HS-27A (cell line): Measurements from ENCODE around the gene MPI.

ENCODE experiments used
- DNase-seq: peaks from one replicate; pipeline ENCODE4 v3.0.0-alpha.2; 2012; ENCODE audit warnings: low read depth, missing footprints

MPI gene

DNA sequence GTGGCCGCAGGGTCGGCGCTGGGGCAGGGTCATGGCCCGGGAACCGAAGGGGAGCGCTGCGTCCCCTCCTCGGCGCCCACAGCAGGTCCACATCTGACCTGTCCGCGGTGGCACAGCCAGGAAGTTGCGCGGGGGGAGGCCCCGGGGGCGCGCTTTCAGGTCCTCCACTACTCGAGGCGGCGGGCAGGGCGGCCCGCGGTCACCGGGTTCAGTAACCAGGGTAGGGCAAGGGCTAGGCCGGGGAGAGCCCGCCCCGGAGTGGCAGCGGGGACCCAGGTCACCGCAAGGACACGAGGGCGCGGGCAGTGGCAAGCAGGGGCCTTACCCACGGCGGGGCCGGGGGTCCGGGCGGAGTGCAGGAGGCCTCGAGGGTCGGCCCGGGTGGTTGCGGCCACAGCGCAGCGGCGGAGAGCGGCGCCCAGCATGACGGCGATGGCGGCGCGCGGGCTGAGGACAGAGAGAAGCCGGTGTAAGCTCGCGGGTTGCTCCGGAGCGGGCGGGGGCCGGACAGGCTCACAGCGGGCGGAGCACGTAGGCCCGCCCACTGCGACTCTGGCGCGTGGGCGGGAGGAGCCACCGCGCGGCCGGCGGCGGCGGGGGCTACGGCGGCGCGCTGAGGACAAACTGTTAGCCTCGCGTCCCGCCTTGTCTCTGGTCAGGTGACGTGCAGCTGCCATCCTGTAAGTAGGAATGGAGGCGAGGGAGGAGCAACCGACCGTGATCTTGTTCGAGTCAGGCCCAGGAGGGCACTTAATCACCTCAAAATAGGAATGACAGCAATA lies 47.9 kb downstream of the MPI start, which contains the start of gene COX5A:
Gene COX5A (minus strand): TSS at position 484 of the 782 bp plus-strand sequence. CDS start 59 bp downstream, at position 425.
- DNase-seq = peak; percentile 88

DNA sequence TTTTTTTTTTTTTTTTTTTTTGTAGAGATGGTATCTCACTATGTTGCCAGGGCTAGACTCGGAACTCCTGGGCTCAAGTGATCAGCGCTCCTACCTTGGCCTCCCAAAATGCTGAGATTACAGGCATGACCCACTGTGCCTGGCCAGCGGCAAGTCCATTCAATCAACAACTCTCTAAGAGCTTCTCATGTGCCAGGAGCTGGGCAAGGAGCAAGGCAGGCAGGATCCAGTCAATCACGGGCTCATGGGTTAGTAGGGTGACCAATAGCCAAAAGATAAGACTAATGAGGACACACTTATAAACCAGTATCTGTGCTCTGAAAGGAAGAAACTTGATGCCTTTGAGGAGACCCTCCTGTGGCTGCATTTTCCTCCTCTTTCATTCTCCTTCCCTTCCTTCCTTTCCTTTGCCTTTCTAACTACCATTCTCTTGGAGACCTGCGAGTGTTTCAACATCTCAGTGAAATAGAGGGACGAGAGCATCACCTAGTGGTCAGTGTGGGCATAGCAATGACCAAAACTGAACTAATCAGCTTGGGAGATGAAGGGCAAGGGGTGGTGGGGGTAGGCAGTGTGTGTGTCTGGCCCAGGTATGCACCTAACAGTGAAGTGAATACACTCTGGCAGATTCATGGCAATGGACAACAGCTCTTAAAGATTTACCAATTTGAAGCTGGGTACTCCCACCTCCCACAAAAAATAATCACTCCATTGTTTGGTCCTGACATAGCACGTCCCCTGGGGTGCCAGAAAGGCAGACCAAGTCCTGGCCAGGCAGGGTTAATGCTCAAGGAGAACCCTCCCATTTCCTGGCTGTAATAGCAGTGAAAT lies 60.5 kb downstream of the MPI start:
- no peak for DNase-seq

DNA sequence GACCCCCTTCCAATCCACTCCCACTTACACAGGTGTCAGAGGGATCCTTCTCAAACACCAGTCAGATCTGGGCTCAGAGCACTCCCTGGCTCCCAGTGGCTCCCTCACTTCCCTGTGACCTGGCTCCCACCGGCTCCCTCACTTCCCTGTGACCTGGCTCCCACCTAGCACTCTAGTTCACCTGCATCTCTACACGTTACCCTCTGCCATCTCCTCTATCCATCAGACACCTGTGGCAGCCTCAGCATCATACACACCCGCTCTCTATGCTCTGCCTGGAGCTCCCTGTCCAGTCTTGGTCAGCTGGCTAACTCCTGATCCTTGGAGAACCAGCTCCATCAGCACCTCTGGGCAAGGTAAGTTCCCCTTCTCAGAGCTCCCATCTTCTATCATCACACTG lies 61.2 kb downstream of the MPI start:
- no peak for DNase-seq
